Measurements from ENCODE around the gene CRYBA1.

The CRYBA1 gene

DNA sequence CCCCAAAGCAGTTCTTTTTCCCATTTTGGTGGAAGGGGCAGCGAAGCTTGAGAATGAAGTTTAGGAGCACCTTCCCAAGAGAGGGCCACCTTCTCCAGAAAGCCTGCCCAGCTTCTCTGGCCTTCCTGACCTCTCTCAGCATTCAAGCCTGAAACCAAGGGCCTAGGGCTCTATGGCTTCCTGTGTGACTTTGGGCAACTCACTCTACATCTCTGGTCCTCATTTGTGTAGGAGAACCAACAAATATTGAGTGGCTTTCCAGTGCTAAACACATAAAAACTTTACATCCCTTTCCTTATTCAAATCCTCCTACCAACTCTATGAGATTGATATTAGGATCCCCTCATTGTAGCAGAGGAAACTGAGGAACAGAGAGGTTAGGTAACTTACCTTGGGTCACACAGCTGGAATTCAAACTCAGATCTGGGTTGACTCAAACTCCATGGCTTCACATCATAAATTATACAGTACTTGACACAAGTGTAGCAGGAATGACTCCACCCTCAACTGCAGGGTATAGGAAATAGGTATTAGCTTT is 34.5 kb upstream of the CRYBA1 start:
- no peak for DNase-seq (ENCODE audit: low spot score)
- Histone ChIP-seq H3K4me3 (no peak overlapping the region), H3K27ac (no peak overlapping the region)
- TF ChIP-seq, protein P1, sequence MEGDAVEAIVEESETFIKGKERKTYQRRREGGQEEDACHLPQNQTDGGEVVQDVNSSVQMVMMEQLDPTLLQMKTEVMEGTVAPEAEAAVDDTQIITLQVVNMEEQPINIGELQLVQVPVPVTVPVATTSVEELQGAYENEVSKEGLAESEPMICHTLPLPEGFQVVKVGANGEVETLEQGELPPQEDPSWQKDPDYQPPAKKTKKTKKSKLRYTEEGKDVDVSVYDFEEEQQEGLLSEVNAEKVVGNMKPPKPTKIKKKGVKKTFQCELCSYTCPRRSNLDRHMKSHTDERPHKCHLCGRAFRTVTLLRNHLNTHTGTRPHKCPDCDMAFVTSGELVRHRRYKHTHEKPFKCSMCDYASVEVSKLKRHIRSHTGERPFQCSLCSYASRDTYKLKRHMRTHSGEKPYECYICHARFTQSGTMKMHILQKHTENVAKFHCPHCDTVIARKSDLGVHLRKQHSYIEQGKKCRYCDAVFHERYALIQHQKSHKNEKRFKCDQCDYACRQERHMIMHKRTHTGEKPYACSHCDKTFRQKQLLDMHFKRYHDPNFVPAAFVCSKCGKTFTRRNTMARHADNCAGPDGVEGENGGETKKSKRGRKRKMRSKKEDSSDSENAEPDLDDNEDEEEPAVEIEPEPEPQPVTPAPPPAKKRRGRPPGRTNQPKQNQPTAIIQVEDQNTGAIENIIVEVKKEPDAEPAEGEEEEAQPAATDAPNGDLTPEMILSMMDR (IDR thresholded peaks at IDR 0.05): no peak

DNA sequence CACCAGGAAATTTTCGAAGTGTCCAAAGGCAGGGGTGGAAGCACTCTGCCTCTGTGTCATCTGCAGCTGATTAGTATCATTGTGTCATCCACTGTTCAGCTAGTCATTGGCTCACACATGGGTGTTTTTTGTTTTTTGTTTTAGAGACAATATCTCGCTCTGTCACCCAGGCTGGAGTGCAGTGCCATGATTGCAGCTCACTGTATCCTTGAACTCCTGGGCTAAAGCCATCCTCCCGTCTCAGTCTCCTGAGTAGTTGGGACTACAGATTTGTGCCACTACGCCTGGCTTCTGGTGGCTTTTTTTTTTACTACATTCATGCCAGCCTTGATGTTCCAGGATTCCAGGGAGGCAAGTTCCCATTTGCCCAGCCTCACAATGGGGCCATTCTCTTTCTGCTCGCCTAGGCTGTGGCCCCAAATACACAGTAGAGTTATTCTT is 34.0 kb upstream of the CRYBA1 start:
- no peak overlapping the region for H3K4me3 ChIP-seq
- TF ChIP-seq, protein P1 (IDR thresholded peaks at IDR 0.05): no peak
- no peak for DNase-seq (ENCODE audit: low spot score)
- H3K27ac ChIP-seq: no peak overlapping the region

DNA sequence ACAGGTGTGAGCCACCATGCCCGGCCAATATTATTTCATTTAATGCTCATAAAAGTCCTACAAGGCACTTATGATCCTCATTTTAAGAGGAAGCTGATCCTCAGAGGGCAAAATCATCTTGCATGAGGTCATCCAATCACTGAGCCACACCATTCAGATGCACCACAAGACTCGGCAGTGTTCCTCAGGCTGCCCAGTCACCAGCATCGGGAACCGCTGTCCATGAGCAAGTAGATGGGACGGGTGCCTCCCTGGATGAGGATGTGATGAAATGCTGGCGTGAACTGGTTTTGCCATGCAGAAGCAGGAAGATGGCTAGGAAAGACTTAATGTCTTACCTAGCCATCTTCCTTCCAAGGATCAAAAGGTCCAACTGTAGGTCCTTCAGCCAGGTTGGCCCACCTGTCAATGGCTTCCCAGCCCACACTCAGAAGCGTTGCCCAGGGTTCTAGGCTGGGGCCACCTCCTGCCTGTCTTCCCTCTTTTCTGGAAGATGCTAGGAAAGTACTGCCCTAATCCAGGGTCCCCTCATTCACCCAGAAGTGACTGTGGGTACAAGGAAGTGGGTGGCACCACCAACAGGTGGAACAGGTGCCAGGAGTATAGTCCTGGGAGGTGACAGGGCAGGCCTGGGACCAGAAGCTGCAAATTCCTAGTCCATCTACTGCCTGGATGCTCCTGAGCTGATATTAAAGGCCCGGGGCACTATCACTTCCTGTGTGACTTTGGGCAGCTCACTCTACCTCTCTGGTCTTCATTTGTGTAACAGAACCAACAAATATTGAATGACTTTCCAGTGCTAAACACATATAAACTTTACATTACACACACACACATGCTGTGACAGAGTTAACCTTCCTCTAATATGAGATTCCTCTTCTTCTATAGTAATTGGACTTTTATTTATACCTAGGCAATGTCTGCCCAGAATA is 32.2 kb upstream of the CRYBA1 start:
- TF ChIP-seq, protein P1 (IDR thresholded peaks at IDR 0.05): no peak
- Histone ChIP-seq H3K4me3 (no peak overlapping the region), H3K27ac (no peak overlapping the region)
- DNase-seq (ENCODE audit: low spot score): no peak

DNA sequence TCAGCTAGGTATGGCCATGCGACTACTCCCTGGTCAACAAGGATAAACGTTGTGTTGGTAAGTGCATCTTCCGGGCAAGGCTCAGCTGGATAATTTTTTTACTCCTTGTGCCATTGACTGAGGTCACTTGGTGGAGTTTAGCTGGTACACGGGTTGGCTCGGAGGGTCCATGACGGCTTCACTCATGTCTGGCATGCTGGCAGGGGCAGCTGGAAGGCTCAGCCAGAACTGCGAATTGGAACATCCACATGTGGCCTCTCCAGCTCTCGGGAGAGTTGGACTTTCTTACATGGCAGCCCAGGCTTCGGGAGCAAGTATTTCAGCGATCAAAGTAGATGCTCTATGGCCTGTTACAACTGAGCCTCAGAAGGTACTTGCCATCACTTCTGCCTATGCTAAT is 31.5 kb upstream of the CRYBA1 start:
- Histone ChIP-seq H3K4me3 (no peak overlapping the region), H3K27ac (no peak overlapping the region)
- DNase-seq (ENCODE audit: low spot score): no peak
- TF ChIP-seq, protein P1 (IDR thresholded peaks at IDR 0.05): no peak

DNA sequence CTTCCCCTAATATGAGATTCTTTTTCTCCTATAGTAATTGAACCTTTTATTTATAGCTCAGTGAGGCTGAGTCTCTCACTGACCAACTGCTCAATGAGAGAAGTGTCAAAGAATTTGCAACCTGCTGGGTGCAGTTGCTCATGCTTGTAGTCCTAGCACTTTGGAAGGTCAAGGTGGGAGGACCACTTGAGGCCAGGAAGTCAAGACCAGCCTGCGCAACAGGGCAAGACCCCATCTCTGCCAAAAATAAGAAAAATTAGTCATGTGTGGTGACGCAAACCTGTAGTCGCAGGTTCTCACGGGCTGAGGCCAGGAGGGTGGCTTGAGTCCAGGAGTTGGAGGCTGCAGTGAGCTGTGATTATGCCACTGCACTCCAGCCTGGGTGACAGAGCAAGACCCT is 30.9 kb upstream of the CRYBA1 start:
- Histone ChIP-seq H3K27ac (no peak overlapping the region), H3K4me3 (no peak overlapping the region)
- no peak for DNase-seq (ENCODE audit: low spot score)
- TF ChIP-seq, protein P1 (IDR thresholded peaks at IDR 0.05): no peak

DNA sequence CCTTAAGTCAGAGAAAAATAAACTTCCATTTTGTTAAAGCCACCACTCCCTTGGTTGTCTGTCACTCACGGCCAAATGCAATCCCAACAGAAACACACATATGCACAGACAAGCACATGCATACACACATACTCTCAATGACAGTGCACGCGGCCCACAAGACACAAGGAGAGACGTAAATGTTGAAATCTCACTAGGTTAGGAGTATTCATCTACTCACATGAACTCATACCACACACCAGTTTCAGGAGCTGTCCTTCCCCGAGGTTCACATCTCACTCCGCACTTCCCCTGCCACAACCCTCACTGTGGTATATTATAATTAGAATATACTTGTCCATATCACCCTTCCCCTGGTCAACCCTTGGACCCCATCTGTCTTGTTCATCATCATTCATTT is 30.5 kb upstream of the CRYBA1 start:
- DNase-seq (ENCODE audit: low spot score): no peak
- H3K27ac ChIP-seq: no peak overlapping the region
- H3K4me3 ChIP-seq: no peak overlapping the region
- TF ChIP-seq, protein P1 (IDR thresholded peaks at IDR 0.05): no peak

DNA sequence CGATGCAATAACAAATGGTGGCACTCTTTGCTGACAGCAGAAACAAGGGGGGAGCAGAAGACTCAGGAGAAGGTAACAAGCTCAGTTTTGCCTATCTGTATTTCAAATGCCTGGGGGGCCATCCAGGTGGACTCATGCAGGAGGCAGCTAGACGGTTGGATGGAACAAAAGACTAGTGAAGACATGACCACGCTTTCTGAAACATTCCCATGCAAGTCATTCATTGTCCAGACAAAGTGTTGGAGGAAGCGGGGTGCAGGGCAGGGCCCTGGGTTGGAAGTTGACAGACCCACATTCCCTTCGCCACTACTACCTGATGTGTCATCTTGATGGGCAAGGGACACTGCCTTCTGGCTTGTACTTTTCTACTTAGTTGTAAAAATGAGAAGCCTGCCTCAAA is 29.8 kb upstream of the CRYBA1 start:
- TF ChIP-seq, protein P1 (IDR thresholded peaks at IDR 0.05): no peak
- Histone ChIP-seq H3K4me3 (no peak overlapping the region), H3K27ac (no peak overlapping the region)
- DNase-seq (ENCODE audit: low spot score): no peak

All from coronary artery (tissue), 2 donors.